Fibroblast of mammary gland (primary cell): ENCODE data around the gene KIF6.

Experiments used
- DNase-seq: peaks from one replicate; pipeline ENCODE4 v3.0.0-alpha.2; 2010; ENCODE audit warnings: low read depth
- H3K4me3 ChIP-seq: 2 replicates; pipeline ENCODE4 v1.5.1; 2011; ENCODE audit warnings: low read depth, mild to moderate bottlenecking, low read length, moderate library complexity; ENCODE audit not compliant: control insufficient read depth
- TF ChIP-seq, protein P1 (sequence below): conservative IDR thresholded peaks from 2 replicates; pipeline ENCODE4 v1.5.1; 2011; ENCODE audit warnings: low read depth, low read length, inconsistent platforms; ENCODE audit not compliant: control insufficient read depth, insufficient read depth

The KIF6 gene

GRCh38 chr6:39420300-39421265 lies 304.6 kb downstream of the KIF6 start:
- TF ChIP-seq, protein P1, sequence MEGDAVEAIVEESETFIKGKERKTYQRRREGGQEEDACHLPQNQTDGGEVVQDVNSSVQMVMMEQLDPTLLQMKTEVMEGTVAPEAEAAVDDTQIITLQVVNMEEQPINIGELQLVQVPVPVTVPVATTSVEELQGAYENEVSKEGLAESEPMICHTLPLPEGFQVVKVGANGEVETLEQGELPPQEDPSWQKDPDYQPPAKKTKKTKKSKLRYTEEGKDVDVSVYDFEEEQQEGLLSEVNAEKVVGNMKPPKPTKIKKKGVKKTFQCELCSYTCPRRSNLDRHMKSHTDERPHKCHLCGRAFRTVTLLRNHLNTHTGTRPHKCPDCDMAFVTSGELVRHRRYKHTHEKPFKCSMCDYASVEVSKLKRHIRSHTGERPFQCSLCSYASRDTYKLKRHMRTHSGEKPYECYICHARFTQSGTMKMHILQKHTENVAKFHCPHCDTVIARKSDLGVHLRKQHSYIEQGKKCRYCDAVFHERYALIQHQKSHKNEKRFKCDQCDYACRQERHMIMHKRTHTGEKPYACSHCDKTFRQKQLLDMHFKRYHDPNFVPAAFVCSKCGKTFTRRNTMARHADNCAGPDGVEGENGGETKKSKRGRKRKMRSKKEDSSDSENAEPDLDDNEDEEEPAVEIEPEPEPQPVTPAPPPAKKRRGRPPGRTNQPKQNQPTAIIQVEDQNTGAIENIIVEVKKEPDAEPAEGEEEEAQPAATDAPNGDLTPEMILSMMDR = no peak

GRCh38 chr6:39419607-39420006 lies 305.6 kb downstream of the KIF6 start:
- TF ChIP-seq, protein P1 = no peak
- no peak overlapping the region for H3K4me3 ChIP-seq
- no peak for DNase-seq

More at GRCh38 chr6:39420300-39421265, 304.6 kb downstream of the KIF6 start:
- DNase-seq = no peak
- H3K4me3 ChIP-seq = no peak overlapping the region

DNA sequence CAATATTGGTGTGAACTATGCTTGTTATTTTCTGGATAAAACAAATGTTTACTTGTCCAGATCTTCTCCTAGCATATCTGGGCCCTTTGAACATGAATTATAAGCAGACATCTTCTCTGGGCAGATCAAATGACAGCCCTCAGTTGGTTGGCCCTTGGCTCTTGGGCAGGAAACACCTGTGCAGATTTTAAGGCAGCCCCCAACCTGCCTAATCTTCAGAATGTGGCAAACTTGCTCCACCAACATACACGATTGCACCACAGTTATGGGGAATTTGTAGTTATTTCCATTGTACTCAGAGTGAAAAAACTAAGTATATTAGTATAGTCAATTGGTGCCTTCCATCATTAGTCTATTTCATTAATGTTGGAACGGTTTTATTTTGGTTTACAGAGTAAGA lies 307.8 kb downstream of the KIF6 start:
- no peak for DNase-seq
- H3K4me3 ChIP-seq = no peak overlapping the region
- TF ChIP-seq, protein P1 = no peak

GRCh38 chr6:39416728-39417127 lies 308.5 kb downstream of the KIF6 start:
- no peak overlapping the region for H3K4me3 ChIP-seq
- TF ChIP-seq, protein P1 = no peak
- DNase-seq = peak; percentile 60

GRCh38 chr6:39416026-39416425 lies 309.2 kb downstream of the KIF6 start:
- no peak for DNase-seq
- no peak overlapping the region for H3K4me3 ChIP-seq
- TF ChIP-seq, protein P1 = no peak

DNA sequence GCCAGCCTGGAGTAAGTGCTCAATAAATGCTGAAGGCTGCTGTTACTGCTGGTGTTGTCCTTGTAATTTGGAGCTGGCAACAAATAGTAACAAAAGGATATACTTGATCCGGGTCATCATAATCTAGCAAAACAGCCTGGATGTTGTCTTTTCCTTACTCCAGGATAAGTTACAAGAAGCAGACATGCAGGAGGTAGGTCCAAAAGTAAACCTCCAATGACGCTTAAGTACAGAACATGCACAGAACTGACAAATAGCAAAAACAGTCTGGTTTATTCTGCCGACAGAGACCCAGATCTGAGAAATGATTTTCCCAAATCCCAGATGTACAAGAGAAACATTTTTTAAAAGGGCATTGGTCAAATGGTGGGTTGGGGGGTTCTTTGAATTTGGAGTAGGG lies 309.7 kb downstream of the KIF6 start:
- no peak for DNase-seq
- H3K4me3 ChIP-seq = no peak overlapping the region
- TF ChIP-seq, protein P1 = no peak
